ENCODE results near the gene MOSMO.

DNA sequence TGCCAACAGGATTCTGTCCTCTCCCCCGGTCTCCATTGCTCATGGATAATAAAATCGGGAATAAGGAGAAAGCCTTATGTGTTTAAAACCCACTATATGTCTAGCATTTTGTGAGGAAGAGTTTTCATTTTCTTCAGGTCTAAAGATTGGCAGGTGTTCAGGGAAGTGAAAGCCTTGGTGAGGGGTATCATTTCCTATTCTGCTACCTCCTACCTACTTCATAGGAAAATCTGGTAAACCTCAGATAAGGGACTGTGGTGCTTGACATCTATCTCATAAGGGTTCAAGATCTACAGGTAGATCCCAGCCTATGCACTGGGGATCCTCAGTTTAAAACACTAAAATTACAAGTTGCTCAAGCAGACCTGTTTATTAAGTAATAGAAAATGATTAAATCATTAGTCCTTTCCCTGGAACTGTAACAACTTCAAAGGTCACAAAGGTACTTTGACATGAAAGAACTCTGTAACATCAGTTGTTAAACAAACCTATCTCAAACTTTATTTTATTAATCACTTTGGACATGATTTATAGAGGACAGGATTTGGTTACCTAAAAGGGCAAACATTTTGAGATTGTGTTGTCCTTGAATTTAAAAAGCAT is 6.5 kb downstream of the MOSMO start:
- TF ChIP-seq, protein P1, sequence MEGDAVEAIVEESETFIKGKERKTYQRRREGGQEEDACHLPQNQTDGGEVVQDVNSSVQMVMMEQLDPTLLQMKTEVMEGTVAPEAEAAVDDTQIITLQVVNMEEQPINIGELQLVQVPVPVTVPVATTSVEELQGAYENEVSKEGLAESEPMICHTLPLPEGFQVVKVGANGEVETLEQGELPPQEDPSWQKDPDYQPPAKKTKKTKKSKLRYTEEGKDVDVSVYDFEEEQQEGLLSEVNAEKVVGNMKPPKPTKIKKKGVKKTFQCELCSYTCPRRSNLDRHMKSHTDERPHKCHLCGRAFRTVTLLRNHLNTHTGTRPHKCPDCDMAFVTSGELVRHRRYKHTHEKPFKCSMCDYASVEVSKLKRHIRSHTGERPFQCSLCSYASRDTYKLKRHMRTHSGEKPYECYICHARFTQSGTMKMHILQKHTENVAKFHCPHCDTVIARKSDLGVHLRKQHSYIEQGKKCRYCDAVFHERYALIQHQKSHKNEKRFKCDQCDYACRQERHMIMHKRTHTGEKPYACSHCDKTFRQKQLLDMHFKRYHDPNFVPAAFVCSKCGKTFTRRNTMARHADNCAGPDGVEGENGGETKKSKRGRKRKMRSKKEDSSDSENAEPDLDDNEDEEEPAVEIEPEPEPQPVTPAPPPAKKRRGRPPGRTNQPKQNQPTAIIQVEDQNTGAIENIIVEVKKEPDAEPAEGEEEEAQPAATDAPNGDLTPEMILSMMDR (conservative IDR thresholded peaks at IDR 0.05; ENCODE audit: low read depth, low read length), result no peak
- TF ChIP-seq EZH2phosphoT487 (IDR thresholded peaks at IDR 0.05; ENCODE audit: borderline replicate concordance, low read length) (no peak), EZH2 (IDR thresholded peaks at IDR 0.05; ENCODE audit: low read length, unreplicated experiment) (no peak)
